G401 (cell line): ENCODE results near the gene TSPAN14. TPM values are rescaled to one million over a fixed set of nuclear protein-coding genes. Genes with fewer than 3 reads are reported as not detected.
"Not testable (repeated sequence)": the region's sequence is repeated elsewhere in the genome, so short reads cannot be mapped to it uniquely, and the experiment has no call there.

ENCODE experiments used
- DNase-seq: peaks from one replicate; pipeline ENCODE4 v3.0.0-alpha.2; 2015; ENCODE audit warnings: low spot score
- in situ Hi-C: cut with HindIII; loops from 2 replicates; pipeline ENCODE4 v1.10.0; 2016; ENCODE audit warnings: low sequenced_read_pairs, mixed read lengths
- total RNA-seq: library from RNA; depleted of rRNA; stranded (reverse); fragments of >200 nt; shearing (Covaris generic); gene quantifications from 2 replicates; pipeline ENCODE4 v1.2.3, GENCODE V29; 2014

TSPAN14 gene
- total RNA-seq, 1 experiment from 2014 or later = 24.5 TPM

DNA sequence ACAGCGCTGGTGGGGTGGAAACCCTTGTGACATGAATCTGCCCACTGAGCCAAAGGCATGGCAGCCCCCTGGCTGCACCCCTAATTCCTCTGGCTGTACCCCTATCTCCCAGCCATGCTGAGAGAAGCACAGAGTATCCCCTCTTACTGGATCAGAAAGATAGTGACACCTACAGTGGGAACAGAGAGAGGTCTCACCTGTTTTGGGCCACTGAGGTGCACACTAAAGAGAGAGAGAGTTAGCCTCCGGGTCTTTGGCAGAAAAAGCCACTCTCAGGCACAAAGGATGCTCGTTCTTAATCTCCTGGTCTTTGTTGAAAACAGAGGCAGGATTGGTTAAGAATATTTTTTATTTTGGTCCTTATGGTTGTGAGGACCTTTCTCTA lies 11.3 kb downstream of the TSPAN14 start:
- no peak for DNase-seq
- in situ Hi-C loops = no loop called here

DNA sequence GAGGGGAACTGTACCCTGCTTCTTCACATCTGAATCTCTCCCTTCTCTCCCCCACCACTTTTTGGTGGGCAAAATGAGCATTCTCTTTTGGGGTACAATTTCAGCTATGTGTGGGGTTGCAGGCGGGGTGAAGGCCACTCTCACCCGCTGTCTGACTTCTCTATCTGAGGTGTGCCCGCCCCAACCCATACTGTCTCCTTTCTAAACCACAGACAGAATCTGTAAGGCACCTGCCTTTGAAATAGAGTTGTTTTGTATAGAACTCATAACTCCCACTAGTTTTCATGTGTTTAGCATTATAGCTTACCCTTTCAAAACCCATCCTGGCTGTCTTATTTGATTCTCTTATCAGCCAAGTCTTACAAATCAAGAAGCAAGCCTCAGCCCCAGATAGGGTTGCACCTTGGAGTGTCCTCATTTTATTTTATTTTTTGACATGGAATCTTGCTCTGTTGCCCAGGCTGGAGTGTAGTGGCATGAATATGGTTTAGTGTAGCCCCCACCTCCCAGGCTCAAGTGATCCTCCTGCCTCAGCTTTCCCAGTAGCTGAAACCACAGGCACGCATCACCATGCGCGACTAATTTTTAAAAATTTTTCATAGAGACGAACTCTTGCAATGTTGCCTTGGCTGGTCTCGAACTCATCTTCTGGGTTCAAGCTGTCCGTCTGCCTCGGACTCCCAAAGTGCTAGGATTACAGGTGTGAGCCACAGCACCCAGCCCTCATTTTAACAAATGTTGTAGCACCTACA lies 11.9 kb downstream of the TSPAN14 start:
- DNase-seq = no peak
- in situ Hi-C loops = no loop called here

DNA sequence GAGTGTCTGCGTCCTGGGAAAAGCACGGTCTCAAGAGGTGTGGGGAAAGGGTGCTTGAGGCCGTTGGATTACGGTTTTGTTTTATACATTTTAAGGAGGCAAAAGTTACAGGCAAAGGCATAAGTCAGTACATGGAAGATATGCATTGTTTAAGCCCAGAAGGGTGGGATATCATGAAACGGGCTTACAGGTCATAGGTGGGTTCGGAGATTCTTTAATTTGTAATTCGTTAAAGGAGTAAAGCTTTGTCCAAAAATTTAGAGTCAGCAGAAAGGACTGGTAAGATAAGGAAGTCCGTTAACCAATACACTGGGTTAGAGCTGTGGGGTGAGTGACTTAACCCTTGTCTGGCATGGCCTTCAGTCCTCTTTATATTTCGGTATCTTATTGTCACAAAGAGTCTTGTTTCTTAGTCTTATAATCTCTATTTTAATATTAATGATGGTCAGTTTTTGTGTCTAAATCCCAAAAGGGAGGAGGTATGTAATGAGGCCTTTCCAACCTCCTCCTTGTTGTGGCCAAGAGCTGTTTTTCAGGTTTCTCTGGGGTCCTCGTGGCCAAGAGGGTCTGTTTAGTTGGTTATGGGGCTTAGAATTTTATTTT lies 12.7 kb downstream of the TSPAN14 start:
- no peak for DNase-seq
- in situ Hi-C loops = no loop called here

DNA sequence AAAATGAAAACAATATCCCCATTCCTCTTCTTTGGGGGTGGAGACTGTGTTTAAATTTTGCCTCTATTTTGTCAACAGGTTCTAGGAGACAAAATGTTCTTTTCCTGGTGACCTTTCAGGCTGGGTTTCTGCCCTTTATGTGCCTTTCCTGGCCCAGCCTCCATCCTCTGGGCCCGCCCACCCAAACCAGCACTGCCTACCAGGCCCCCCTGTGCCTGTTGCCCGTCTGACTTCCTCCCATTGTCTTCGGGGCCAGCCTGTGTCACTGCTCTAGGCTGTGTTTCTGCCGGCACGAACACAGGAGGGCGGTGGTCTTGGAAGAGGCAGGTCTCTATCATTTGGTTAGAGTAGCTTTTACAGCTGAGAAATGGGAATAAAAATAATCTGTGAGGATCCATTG lies 13.9 kb downstream of the TSPAN14 start:
- in situ Hi-C loops = no loop called here
- no peak for DNase-seq

DNA sequence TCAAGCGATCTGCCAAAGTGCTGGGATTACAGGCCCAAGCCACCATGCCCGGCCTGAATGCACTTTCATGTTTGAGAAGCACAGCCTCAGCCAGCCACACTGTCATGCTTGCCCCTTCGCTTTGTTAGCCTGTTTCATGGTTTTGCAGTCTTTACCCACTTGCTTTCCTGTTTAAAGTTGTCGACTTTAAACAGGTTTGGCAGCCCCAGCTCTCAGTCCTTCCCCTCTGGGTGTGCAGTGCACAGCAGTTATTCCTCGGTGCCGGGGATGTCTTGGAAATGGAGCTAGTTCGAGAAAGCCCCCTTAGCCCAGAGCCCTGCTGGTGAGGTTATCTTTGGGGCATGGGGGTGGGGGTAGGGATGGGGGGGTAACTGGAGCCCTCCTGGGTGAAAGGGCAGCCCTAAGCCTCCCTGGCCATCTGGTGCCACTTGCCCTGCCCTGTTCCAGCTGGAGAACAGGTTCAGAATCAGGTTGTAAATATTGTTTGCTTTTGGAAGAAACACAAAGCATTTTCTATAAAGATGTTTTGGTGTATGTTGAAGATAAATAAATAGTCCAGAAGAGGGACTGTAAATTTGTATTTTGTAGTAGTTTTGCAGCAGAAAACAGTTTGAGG lies 14.8 kb downstream of the TSPAN14 start:
- in situ Hi-C loops = no loop called here
- no peak for DNase-seq

GRCh38 chr10:80470266-80470665 lies 16.2 kb downstream of the TSPAN14 start:
- DNase-seq = no peak
- in situ Hi-C loops = no loop called here

- no peak for DNase-seq
- in situ Hi-C loops = no loop called here
Measured at GRCh38 chr10:80471001-80471400, 16.9 kb downstream of the TSPAN14 start.

- DNase-seq = no peak
- in situ Hi-C loops = no loop called here
Measured at GRCh38 chr10:80471715-80472233, 17.7 kb downstream of the TSPAN14 start.

GRCh38 chr10:80472234-80473095 lies 18.4 kb downstream of the TSPAN14 start:
- DNase-seq = no peak
- in situ Hi-C loops = no loop called here

DNA sequence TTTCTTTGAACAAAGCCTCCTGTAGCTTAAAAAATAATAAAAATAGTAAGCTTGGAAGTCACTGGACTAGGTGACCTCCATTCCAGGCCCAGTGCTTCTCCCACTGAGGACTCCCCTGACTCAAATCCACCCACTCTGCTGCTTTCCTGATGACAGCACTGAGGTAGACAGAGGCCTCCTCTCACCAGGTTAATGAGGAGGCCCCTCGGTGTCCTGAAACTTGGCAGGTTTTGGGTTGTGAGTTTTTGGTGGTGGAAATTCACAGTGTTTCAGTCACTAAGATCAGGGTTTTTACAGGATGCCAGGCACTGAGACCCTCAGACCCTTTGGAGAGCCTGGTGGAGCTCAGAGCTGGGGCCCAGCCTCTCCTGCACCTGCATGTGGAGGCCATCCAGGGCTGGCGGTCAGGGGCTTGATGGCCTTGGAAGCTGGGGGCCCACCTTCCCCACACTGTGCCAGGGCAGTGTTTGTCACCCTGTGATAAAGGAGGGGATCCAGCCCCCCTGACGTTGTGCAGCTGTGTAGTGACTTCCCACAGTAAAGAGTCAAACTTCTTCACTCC lies 19.1 kb downstream of the TSPAN14 start:
- no peak for DNase-seq
- in situ Hi-C loops = no loop called here

DNA sequence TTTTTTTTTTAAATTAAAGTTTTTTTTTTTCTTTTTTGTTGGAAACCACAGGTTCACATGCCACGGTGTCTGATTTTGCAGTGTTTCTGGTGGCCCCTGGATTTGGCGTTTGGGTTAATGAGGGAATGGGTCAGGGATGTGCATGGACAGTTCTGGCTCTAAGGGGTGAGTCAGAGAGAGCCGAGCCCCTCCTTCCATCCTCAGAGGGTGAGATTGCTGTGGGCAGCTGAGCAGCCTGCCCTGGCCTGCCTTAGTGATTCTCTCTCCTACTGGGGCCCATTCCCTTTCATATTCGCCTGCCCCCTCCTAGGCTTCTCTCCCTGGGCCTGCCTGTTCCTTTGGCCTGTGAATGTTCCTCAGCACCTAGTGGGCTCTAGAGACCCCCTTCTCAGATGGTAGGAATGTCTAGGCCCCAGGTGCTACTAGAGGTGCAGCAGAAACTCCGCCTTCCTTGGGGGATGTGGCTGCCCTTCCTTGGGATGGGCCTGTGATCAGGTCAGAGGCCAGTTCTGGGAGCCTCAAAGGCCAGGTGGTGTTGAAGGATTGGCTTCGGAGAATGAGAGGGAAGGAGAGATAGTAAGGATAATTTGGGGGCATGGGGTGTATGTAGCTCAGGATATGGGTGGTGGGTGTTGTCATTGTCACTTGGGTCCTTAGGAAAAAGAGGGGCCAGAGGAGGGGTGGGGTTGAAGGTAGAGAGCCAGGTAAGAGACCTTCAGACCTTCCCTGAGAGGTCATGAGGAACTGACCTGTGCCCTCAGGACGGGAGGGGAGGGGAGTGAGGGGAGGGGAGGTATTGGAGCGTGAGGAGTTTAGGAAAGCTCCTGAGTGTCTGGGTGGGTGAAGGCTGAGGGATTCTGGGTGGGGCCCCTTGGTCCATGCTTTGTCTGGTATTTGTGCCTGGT lies 19.8 kb downstream of the TSPAN14 start:
- no peak for DNase-seq
- in situ Hi-C loops = no loop called here

DNA sequence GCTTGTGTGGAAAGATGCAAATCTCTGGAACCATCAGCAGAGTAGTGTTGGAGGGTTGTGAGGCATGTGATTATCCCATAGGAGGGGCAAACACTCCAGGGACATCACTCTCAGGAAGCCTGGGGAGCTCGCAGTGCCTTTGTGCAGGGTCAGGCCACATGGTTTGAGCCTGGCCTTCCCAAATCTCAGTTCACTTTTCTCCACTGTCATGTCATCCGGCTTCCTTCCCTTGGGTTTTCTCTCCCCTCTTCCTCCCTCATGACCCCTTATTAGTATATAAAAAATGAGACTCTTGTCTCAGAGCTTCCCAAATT lies 20.4 kb downstream of the TSPAN14 start:
- in situ Hi-C loops = no loop called here
- no peak for DNase-seq

GRCh38 chr10:80474941-80475340 lies 20.8 kb downstream of the TSPAN14 start:
- no peak for DNase-seq
- in situ Hi-C loops = no loop called here

- in situ Hi-C loops, DNase-seq: not testable (repeated sequence)
Measured at GRCh38 chr10:80475641-80476040, 21.5 kb downstream of the TSPAN14 start.

DNA sequence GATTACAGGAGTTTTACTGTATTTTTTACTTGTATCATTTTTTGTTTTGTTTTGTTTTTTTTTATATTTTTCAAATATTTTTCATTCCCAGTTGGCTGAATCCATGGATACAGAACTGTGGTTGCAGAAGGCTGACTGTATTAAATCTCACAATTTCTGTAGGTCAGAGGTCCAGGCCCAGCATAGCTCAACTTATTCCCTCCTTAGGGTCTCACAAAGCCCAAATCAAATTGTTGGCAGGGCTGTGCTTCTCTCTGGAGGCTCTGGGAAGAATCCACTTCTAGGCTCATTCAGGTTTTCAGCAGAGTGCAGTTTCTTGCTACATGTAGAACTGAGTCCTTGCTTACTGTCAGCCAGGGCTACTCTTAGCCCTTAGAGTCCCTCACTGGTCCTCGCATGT lies 22.6 kb downstream of the TSPAN14 start:
- DNase-seq = no peak
- in situ Hi-C loops = no loop called here

DNA sequence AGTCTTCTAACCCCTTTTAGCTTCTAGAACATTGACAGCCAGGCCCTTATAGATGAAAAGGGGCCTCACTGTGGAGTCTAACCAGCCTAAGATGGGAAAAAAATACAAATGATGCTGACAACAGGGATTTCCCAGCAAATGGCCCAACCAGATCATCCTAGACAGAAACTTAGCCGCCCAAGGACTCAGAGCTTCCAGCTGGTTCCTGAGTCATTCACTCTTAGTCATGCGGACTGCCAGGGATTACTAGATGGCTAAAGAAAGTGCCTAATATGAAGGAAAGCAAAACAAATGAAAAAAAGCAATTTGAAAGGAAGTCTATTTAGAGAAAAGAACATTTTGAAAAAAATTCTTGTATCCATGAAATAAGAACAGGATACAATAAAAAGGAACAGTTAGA lies 23.7 kb downstream of the TSPAN14 start:
- no peak for DNase-seq
- in situ Hi-C loops = no loop called here

DNA sequence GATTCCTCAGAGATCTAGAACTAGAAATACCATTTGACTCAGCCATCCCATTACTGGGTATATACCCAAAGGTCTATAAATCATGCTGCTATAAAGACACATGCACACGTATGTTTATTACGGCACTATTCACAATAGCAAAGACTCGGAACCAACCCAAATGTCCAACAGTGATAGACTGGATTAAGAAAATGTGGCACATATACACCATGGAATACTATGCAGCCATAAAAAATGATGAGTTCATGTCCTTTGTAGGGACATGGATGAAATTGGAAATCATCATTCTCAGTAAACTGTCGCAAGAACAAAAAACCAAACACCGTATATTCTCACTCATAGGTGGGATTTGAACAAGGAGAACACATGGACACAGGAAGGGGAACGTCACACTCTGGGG lies 26.3 kb downstream of the TSPAN14 start:
- in situ Hi-C loops, DNase-seq: not testable (repeated sequence)

DNA sequence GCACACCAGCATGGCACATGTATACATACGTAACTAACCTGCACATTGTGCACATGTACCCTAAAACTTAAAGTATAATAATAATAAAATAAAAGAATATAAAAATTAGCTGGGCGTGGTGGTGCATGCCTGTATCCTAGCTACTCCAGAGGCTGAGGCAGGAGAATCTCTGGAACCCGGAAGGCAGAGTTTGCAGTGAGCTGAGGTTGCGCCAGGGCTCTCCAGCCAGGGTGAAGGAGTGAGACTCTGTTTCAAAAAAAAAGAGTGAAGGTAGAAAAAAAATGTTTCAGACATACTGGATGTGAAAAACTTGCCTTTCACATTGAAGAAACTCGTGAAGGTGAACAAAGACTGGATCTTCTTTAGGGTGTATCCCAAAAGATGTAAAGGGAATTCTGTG lies 26.7 kb downstream of the TSPAN14 start:
- DNase-seq = no peak
- in situ Hi-C loops = no loop called here
